ENCODE data around the gene CBX1.
"Not testable (repeated sequence)": the region's sequence is repeated elsewhere in the genome, so short reads cannot be mapped to it uniquely, and the experiment has no call there.

The CBX1 gene

DNA sequence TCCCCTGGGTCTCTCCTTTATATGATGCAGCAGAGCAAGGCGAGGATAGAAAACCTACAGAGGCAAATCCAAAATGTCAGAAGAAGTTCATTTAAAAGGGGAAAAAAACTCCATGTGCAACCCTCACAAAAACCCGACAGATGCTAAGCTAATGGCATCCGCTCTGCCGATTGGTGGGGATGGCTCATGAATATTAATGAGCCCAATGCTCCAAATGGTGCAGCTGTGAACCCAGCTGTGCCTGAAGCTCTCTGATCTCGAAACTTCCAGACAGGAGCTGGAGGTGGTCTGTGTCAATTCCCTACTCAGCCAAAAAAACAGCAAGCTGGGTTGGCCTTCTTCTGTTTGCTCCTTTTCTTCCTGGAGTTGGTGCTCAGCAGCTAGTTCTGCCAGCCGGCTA lies 21.8 kb upstream of the CBX1 start:
- DNase-seq = no peak

DNA sequence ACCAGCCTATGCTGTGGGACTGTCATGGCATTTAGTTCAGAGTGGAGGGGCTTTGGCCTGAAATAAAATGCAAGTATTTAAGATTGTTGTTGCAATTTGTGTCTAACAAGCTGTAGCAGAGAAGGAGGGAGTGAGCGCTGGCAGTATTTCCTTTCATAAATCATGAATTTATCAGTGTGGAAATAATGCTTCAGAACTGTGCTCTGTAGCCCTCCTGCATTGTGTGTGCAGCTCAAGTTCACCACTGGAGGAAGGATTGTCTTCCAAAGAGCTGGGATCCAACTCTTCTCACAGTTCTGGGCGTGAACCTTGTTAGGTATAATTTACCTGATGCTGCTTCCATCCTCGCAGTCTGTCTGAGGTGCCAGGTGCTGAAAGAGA lies 21.4 kb upstream of the CBX1 start:
- no peak for DNase-seq

DNA sequence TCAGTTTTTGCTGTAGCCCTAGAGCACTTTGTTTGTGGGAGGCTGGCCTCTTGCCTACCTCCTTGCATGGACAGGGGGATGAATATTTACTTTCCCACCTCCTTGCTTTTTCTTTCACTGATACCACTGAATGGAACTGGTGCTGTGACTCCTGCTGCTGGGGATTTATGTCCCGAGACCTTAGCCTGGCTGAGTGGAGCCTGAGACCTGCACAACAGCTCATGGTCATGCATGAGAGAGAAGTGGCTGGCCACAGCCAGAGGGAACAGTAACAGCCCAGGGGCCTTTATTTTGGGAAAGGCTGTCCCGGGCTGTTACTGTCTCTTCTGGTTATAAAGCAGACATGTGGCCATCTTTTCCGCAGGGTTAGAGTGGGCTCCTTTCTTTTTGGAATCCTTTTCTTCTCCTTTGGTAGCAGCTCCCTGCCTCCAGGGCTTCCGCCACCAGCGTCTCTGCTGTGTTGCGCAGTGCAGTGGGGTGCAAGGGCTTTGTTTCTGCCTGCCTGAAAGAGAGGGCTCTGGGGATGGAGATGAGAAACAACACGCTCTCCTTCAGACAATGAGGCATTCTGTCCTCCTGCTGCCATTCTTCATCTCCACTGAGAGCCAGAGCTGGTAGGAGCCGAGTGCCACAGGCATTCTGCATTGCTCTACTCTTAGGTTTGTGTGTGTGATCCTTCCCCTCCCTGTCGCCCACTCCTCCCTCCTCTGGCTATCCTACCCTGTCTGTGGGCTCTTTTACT lies 20.8 kb upstream of the CBX1 start:
- DNase-seq = no peak

DNA sequence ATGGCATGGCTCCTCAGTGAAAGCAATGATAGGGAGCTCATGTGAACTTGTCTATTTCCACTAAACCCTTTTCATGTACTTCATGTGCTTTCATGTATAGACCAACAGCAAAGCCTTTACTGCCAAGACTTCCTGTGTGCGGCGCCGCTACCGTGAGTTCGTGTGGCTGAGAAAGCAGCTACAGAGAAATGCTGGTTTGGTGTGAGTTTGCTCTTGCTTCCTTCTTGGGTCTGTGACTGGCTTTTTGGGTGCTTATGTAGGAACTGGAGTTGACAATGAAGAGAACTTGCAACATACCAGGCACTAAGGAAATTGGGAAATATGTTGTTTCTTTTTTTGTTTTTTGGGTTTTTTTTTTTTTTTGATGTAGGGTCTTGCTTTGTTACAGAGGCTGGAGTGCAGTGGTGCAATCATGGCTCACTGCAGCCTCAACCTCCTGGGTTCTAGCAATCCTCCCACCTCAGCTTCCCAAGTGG lies 12.0 kb upstream of the CBX1 start:
- DNase-seq = peak; percentile 33 to 34

DNA sequence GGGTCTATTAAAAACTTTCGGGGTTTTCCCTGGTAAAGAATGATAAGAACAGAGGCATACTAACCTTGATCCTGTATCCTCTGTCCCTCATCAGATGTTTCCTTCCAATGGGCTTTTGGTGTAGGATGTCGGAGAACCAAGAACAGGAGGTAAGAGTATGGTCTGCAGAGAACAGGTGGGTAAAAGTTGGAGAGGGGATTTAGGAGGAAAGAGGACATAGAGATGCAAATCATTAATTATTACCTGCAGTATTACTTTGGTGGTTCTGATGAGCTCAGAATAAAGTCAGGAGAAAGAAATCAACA lies 10.6 kb upstream of the CBX1 start:
- no peak for DNase-seq

DNA sequence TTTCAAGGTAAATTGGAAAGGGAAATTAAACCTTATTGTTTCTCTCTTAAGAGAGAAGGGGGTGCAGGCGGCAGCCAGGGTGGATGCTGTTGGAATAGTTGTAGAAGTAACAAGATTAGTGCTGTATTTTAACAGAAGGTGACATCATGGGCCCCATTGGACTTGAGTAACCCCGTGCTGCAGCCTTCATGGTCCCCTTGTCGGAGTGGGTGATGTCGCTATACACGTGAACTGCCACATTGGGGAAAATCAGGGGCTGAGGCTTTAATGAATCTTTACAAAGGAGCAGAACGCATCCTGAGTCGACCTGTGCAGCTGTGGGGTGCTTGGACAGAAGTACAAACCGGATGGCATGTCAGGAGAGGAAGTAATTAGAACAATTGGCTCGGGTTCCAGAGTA lies 9.5 kb upstream of the CBX1 start:
- DNase-seq = no peak

DNA sequence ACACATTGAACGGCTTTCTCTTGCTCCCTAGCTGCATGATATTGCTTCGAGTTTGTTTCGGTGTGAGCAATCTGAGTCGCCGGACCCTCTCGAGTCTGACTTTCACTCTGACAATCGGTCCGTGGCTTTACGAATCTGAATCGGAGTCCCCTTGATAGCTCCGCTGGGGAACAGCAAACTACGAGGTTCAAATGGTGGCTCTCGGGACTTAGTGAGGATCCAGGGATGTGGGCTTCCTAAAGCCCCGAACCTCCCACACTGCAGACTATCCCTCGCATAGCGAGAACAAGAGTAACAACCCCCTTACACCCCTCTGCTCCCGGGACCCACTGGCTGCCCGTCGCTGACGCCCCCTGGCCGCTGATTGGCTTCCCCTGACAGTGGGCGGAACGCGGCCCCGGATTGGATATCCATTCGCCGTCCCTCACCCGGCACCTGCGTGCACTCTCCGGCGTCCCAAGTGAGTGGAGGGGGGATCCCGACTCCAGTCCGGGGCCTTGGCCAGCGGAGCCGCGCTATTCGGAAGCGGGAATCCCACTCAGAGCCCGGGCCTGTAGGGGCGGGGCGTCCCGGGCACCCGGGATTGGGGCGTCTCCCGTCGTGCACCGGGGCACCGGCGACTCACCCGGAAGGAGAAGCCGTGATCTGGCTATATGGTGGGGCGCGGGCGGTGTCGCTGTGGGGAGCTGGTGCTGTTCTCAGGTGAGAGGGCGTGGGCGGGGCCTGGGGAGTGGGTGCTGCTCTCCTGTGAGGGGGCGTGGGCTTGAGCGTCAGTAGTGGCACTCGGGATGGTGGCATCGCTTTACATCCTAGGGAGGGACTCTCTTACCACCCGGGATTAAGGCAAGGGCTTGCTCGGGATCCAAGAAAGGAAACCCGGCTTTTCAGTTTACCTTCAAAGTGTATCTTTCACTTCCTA lies 6.1 kb upstream of the CBX1 start, which contains the start of gene SNX11:
TSS of gene SNX11 (plus strand) at position 630 of the 919 bp plus-strand sequence. CDS start 4,278 bp downstream, outside the sequence.
- DNase-seq = peak; percentile 98 to 100

DNA sequence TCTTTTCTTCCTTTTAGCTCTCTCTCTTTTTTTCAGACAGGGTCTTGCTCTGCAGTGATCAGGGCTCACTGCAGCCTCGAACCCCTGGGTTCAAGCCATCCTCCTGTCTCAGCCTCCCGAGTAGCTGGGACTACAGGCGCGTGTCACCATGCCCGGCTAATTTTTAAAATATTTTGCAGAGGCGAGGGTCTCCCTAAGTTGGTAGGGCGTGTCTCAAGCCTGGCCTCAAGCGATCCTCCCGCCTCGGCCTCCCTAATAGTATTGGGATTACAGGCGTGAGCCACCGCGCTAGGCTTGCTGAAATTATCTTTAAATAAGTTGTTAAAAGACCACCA lies 5.5 kb upstream of the CBX1 start:
- no peak for DNase-seq

DNA sequence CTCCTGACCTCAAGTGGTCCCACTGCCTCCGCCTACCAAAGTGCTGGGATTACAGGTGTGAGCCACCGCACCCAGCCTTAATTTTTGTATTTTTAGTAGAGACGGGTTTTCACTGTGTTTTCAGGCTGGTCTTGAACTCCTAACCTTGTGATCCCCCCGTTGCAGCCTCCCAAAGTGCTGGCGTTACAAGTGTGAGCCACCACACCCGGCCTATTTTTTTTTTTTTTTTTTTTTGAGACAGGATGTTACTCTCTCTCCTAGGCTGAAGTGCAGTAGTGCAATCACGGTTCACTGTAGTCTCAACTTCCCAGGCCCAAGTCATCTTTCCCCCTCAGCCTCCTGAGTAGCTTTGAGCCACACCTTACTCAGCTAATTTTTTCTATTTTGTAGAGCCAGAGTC lies 3.2 kb upstream of the CBX1 start:
- DNase-seq = no peak

DNA sequence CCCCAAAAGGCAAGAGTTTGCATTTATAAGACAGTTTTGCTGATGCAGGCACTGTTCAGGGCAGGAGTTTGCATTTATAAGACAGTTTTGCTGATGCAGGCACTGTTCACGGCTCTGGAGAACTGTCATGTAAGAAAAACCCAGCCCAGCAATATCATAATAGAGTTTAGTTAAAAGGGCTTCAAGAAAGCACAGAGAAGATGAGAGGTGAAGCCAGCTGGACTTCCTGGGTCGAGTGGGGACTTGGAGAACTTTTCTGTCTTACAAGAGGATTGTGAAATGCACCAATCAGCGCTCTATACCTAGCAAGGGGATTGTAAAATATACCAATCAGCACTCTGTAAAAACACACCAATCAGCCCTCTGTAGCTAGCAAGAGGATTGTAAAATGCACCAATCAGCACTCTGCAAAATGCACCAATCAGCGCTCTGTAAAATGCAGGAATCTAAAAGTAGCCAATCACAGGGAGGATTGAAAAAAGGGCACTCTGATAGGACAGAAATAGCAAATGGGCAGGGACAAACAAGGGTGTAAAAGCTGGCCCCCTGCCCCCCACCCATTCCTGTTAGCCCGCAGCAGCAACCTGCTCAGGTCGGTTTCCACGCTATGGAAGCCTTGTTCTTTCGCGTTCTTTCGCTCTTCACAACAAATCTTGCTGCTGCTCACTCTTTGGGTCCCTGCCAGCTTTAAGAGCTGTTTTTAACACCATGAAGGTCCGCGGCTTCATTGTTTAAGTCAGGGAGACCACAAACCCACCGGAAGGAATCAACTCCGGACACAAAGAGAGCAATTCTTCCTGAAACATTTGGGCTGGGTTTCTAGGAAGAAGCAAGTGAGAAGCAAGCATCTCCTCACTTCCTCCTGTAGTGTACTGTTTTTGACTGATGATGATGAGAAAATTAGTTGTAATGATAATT lies 1.8 kb upstream of the CBX1 start:
- no peak for DNase-seq

DNA sequence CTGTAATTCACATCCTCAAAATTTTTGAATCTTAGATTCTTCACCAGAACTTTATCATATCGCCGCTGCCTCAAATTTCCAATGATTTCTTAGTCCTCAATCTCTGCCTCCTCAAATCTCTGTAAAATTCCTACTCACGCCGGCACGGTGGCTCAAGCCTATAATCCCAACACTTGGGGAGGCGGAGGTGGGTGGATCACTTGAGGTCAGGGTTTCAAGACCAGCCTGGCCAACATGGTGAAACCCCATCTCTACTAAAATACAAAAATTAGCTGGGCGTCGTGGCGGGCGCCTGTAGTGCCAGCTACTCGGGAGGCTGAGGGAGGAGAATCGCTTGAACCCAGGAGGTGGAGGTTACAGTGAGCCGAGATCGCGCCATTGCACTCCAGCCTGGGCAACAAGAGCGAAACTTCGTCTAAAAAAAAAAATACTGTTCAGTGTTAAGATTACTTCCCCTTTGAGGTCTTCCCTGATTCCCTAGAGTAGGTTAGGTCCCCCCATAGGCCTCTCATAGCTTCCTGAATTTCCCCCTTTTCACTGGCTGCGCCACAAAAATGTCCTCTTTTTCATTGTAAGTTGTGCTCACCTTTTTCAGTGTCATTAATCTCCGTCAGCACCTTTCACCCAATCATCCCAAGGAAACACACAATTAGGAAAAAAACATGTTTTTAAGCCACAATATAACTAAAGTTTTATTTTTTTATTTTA lies 919 bp upstream of the CBX1 start:
- DNase-seq = no peak

DNA sequence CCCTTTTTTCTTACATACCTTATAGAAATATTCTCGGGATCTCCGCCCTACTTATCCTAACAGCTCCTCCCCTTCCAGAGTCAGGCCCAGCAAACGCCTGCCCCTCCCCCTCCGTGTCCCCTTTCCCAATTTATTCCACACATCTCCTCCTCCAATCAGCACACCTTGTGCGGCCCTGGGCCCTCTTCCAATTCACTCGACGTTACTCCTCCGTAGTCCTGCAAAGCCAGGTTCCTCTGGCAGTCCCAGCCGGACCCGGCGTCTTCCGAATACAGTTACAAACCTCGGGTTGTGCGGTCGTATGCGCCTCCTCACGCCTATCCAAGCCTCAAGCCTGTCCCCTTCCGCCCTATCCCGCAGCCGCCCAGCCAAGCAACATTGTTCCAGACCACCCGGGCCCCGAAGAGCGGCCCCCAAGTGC lies 677 bp downstream of the CBX1 start:
- peak in 1 of 2 donors; percentile 5 for DNase-seq

DNA sequence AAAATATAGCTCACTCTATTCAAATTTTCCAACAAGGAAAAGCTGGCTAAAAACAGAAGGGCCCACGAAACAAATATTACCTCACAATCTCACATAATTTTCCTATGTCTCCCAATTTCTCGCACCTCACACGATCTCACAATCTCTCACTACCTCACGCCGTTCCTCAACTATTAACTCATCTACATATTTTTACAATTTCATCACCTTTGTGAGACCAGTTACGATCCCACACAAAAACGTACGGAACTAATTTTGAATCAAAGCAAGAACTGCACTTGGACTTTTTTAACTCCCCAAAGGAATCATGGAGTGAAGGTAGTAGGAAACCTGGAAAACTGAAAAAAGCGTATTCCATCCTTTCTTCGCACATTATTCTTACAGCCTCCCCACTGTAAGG lies 1.1 kb downstream of the CBX1 start:
- no peak for DNase-seq

DNA sequence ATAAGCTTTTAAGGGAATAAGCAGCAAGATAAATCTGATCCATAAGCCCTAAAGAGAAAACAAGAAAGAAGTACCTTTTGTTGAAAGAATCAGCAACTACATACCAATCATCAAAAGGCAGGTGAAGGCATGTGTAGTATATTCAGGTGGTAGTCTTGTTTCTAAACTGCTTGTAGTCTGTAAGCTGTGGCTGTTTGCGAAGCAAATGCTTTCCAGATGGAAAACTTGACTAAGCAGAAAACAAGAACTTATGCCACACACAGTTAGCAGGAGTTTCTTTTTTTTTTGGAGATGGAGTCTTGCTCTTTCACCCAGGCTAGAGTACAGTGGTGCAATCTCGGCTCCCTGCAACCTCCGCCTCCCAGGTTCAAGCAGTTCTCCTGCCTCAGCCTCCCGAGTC lies 5.7 kb downstream of the CBX1 start:
- DNase-seq = no peak

DNA sequence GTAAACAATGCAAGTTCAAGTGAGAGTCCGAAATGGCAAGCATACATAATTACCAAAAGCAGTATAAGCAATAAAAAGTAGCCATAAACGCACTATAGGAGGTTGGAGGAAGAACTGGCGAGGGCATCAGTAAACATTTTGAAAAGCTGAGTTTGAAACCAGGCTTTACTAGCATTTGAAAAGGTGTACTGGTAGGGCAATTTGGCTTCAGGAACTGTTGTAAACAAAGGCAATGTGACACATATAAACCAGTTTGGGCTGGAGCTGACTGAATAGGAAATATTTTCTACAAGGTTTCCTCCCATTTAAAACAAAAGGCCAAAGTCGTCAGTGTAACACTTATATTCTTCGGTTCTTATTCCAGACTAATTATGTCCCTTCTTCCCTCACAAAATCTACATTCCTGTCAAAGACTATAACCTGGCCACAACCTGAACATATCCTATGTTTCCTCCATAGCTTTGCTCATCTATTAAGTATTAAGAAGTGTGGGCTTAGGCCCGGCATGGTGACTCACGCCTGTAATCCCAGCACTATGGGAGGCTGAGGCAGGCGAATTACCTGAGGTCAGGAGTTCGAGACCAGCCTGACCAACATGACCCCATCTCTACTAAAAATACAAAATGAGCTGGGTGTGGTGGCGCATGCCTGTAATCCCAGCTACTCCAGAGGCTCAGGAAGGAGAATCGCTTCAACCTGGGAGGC lies 7.8 kb downstream of the CBX1 start:
- no peak for DNase-seq

DNA sequence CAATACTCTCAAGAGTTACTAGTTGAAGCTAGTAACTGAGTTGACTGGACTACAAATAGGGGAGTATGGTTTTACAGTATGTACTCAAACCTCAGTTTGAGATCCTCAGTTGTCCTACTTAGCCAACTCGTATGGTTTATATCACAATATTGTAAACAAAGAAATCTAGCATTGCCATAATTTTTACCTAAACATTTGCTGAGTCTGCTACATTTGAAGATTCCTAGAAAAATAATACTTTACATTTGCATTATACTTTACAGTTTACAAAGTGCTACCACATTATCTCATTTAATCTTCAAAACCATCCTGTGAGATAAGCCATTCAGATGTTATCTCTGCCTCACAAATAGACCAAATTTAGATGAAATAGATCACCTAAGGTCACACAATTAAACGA lies 16.3 kb downstream of the CBX1 start:
- no peak for DNase-seq

DNA sequence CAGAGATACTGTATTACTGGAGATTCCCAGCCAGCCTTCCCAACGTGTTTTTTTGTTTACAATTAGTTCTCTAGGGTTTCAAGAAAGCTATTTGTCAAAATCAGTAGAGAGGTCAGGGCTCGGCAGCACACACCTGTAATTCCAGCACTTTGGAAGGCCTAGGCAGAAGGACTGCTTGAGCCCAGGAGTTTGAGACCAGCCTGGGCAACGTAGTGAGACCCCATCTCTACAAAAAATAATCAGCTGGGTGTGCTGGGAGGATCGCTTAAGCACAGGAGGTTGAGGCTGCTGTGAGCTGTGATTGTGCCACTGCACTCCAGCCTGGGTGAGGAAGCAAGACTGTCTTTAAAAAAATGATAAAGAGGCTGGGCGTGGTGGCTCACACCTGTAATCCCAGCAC lies 19.4 kb downstream of the CBX1 start:
- DNase-seq = no peak

DNA sequence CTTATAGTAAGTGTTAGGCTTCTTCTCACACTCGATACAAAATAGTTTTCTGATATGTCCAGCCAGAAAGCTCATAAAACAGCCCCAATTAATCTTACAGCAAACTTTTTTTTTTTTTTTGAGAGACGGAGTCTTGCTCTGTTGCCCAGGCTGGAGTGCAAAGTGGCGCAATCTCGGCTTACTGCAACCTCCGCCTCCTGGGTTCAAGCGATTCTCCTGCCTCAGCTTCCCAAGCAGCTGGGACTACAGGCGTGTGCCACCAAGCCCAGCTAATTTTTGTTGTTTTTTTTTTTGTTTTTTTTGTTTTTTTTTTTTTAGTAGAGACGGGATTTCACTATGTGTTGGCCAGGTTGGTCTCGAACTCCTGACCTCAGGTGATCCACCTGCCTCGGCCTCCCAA lies 24.1 kb downstream of the CBX1 start:
- DNase-seq = not testable (repeated sequence)

DNA sequence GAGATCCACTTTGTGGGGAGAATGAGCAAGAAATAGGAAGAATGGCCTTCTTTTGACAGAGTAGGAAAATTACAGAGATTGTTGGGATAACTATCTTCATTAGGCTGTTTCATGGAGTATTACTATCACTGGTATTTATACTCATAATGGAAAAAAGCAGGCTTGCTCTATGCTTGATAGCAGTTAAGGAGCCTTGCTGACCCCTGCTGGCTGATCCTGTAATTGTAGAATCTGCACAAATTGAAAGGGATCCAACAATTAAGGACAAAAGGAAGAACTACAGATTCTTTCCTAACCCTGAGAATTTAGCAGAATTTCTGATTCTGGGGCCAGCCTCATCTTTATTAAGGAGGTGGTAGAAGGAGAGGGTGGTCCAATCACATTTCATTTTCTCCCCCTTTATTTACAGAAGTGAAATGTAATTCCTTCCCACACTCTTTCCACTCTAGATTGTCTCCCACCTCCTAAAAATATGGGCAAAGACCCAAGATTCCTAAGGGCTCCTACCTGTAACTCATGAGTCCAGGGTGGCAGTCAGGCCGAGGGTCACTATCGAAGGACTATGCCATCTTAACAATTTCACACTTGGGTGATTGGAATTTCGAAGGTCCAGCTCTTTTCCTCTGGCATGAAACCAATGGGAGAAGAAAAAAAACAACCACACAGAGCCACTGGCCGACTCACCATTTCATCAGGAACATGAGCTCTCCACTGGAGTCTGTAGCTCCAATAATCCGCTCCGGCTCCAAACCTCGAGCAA lies 26.8 kb downstream of the CBX1 start:
- peak; percentile 65 to 82 for DNase-seq

DNA sequence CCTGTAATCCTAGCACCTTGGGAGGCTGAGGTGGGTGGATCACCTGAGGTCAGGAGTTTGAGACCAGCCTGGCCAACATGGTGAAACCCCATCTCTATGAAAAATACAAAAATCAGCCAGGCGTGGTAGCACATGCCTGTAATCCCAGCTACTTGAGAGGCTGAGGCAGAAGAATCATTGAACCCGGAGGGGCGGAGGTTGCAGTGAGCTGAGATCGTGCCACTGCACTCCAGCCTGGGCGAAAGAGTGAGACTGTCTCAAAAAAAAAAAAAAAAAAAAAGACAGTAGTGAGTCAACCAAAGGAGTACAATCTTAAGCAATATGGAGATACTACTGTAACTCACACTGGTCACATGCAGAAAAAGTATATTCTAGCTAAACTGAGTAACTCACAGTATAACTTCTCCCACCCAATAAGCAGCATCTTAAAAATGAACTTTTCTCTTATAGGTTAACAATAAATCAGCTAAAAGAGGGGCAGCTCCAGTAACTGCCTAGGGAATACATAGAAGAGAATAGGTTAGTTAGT lies 27.6 kb downstream of the CBX1 start:
- DNase-seq = not testable (repeated sequence)

DNA sequence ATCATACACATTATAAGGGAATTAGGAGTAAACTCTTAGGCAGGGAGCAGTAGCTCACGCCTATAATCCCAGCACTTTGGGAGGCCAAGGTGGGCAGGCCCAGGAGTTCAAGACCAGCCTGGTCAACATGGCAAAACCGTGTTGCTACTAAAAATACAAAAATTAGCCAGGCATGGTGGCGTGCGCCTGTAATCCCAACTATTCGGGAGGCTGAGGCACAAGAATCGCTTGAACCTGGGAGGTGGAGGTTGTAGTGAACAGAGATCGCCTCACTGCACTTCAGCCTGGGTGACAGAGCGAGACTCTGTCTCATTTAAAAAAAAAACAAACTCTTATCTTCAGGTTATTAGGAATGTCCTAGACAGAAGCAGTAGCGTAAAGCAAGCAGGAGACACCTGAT lies 28.5 kb downstream of the CBX1 start:
- DNase-seq = not testable (repeated sequence)
